ENCODE data around the gene MAN1A2. TPM values are rescaled to one million over a fixed set of nuclear protein-coding genes. Genes with fewer than 3 reads are reported as not detected.

MAN1A2 gene
- polyA plus RNA-seq (25.0 and 27.0 TPM in 2 replicates), polyA minus RNA-seq (95.9 and 98.2 TPM in 2 replicates)

- TF ChIP-seq SMC3 (conservative IDR thresholded peaks at IDR 0.05; ENCODE audit: poor library complexity) (no peak), REST (IDR thresholded peaks at IDR 0.05; ENCODE audit: borderline replicate concordance) (no peak), MXI1 (conservative IDR thresholded peaks at IDR 0.05; ENCODE audit: poor library complexity, severe bottlenecking) (peak; percentile 30), EZH2 (IDR thresholded peaks at IDR 0.05; ENCODE audit: borderline replicate concordance, insufficient read depth, low read length, poor library complexity, severe bottlenecking) (no peak), TAF1 (IDR thresholded peaks at IDR 0.05; ENCODE audit: low read depth) (peak; percentile 2)
- Histone ChIP-seq H2AFZ (ENCODE audit: low read depth, low read length) (peak within 1 kb of the TSS; percentile 96), H3K9me2 (ENCODE audit: insufficient read depth, low read length) (no peaks in the 10 kb centered on the region), H3K4me2 (ENCODE audit: low read length) (peak within 1 kb of the TSS; percentile 98), H3K9ac (ENCODE audit: low read length) (peak within 1 kb of the TSS; percentile 83), H3K4me3 (ENCODE audit: low read length) (peak within 1 kb of the TSS; percentile 79), H3K9me3 (ENCODE audit: low read length) (no peaks in the 10 kb centered on the region), H3K79me2 (replicated peaks; ENCODE audit: insufficient read depth, low read length) (peaks cover 49% of the 10 kb centered on the region), H3K27me3 (ENCODE audit: insufficient read depth, low read depth, low read length) (no peaks in the 10 kb centered on the region), H3K27ac (ENCODE audit: low read length) (peak within 1 kb of the TSS; percentile 86), H4K20me1 (ENCODE audit: insufficient read depth) (no peaks in the 10 kb centered on the region), H3K36me3 (ENCODE audit: insufficient read depth, low read length) (no peaks in the 10 kb centered on the region), H3F3A (ENCODE audit: insufficient read depth, low read length, poor library complexity, severe bottlenecking) (peaks cover 5% of the 10 kb centered on the region)
Observed at GRCh38 chr1:117367046-117368025, at the start of gene MAN1A2. Gene MAN1A2 (plus strand): TSS chr1:117367449. CDS start chr1:117368184, 735 bp downstream.

GRCh38 chr1:117318011-117318410 is 49.2 kb upstream of the MAN1A2 start:
- no peak overlapping the region for H2AFZ ChIP-seq (ENCODE audit: low read depth, low read length)
- H3K4me3 ChIP-seq (ENCODE audit: low read length) = no peak overlapping the region
- H3K36me3 ChIP-seq (ENCODE audit: insufficient read depth, low read length) = no peaks in the 10 kb centered on the region
- H3K4me2 ChIP-seq (ENCODE audit: low read length) = no peak overlapping the region
- H4K20me1 ChIP-seq (ENCODE audit: insufficient read depth) = no peaks in the 10 kb centered on the region
- no peaks in the 10 kb centered on the region for H3K9me2 ChIP-seq (ENCODE audit: insufficient read depth, low read length)
- H3K79me2 ChIP-seq (replicated peaks; ENCODE audit: insufficient read depth, low read length) = no peaks in the 10 kb centered on the region
- no peak overlapping the region for H3K27ac ChIP-seq (ENCODE audit: low read length)
- no peak overlapping the region for H3K9ac ChIP-seq (ENCODE audit: low read length)
- no peaks in the 10 kb centered on the region for H3K9me3 ChIP-seq (ENCODE audit: low read length)
- H3K27me3 ChIP-seq (ENCODE audit: insufficient read depth, low read depth, low read length) = no peaks in the 10 kb centered on the region
- no peak for TF ChIP-seq CTCF (IDR thresholded peaks at IDR 0.05; ENCODE audit: poor library complexity, severe bottlenecking)
- TF ChIP-seq RAD21 (conservative IDR thresholded peaks at IDR 0.05) = no peak
- no peak for TF ChIP-seq TAF1 (IDR thresholded peaks at IDR 0.05; ENCODE audit: low read depth)
- no peak for TF ChIP-seq EZH2 (IDR thresholded peaks at IDR 0.05; ENCODE audit: borderline replicate concordance, insufficient read depth, low read length, poor library complexity, severe bottlenecking)
- TF ChIP-seq MXI1 (conservative IDR thresholded peaks at IDR 0.05; ENCODE audit: poor library complexity, severe bottlenecking) = no peak
- TF ChIP-seq EP300 (conservative IDR thresholded peaks at IDR 0.05; ENCODE audit: poor library complexity, severe bottlenecking) = no peak
- TF ChIP-seq REST (IDR thresholded peaks at IDR 0.05; ENCODE audit: borderline replicate concordance) = no peak
- TF ChIP-seq POLR2AphosphoS5 (IDR thresholded peaks at IDR 0.05) = no peak
- no peak for TF ChIP-seq SMC3 (conservative IDR thresholded peaks at IDR 0.05; ENCODE audit: poor library complexity)
- no peaks in the 10 kb centered on the region for H3F3A ChIP-seq (ENCODE audit: insufficient read depth, low read length, poor library complexity, severe bottlenecking)
